MM.1S (cell line): ENCODE data around the gene DUSP9.

Experiments
- EZH2 ChIP-seq: fragments of 300-600 bp; sonication (generic); optimal IDR thresholded peaks from 2 replicates; pipeline ENCODE3; 2017; ENCODE audit warnings: low read depth, mild to moderate bottlenecking, antibody characterized with exemption, low read length, mixed read lengths
- TF ChIP-seq, protein P1 (sequence below): fragments of 300-600 bp; sonication (generic); IDR thresholded peaks from 2 replicates; pipeline ENCODE4 v1.5.1; 2016; ENCODE audit warnings: antibody characterized with exemption, low read length, mixed read lengths

DNA sequence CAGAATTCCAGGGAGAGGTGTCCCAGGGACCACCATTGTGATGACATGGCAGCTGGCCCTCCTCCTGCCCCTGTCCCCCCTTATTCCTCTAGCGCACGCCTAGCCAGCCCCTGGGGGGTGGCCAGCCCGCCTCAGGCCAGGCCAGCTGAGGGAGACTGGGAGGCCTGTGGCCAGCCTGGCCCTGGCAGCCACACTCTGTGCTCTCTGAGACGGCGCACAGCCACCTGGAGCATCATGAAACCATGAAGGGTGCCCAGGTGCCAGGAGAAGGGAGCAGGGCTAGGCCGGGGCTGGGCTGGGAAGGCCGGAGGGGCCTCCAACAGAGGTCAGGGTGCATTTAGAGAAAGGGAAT lies 14.4 kb upstream of the DUSP9 start:
- TF ChIP-seq, protein P1, sequence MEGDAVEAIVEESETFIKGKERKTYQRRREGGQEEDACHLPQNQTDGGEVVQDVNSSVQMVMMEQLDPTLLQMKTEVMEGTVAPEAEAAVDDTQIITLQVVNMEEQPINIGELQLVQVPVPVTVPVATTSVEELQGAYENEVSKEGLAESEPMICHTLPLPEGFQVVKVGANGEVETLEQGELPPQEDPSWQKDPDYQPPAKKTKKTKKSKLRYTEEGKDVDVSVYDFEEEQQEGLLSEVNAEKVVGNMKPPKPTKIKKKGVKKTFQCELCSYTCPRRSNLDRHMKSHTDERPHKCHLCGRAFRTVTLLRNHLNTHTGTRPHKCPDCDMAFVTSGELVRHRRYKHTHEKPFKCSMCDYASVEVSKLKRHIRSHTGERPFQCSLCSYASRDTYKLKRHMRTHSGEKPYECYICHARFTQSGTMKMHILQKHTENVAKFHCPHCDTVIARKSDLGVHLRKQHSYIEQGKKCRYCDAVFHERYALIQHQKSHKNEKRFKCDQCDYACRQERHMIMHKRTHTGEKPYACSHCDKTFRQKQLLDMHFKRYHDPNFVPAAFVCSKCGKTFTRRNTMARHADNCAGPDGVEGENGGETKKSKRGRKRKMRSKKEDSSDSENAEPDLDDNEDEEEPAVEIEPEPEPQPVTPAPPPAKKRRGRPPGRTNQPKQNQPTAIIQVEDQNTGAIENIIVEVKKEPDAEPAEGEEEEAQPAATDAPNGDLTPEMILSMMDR = no peak
- TF ChIP-seq EZH2 = no peak
